H1 (cell line): ENCODE measurements around the gene SNX32. TPM values are rescaled to one million over a fixed set of nuclear protein-coding genes. Genes with fewer than 3 reads are reported as not detected.

Experiments
- CEBPB ChIP-seq: IDR thresholded peaks from 2 replicates; pipeline ENCODE4 v1.6.1; 2012; ENCODE audit warnings: low read depth, low read length
- EGR1 ChIP-seq: IDR thresholded peaks from 2 replicates; pipeline ENCODE4 v1.6.1; 2011; ENCODE audit warnings: low read depth, low read length, borderline replicate concordance
- SUZ12 ChIP-seq: fragments of 200-600 bp; sonication (generic); IDR thresholded peaks from 2 replicates; pipeline ENCODE4 v1.6.1; 2012; ENCODE audit warnings: mild to moderate bottlenecking, inconsistent platforms, low read length, moderate library complexity, mixed read lengths
- TCF12 ChIP-seq: IDR thresholded peaks from 2 replicates; pipeline ENCODE4 v1.6.1; 2011; ENCODE audit warnings: low read depth, mild to moderate bottlenecking, low read length
- polyA plus RNA-seq, 7 experiments: library from polyadenylated mRNA; depleted of rRNA in 3 of 7; stranded (reverse) in 5 of 7; unstranded in 2 of 7; fragments of >200 nt in 5 of 7; fragments of 200-250 nt in 2 of 7; gene quantifications; 1 replicate in 5 of 7; 2 replicates in 1 of 7; 4 replicates in 1 of 7; pipeline versions ENCODE4 v1.2.1 to v1.2.3, GENCODE V29; 2011 to 2013; ENCODE audit warnings: missing spikeins in 2 of 7, mixed read lengths in 2 of 7
- total RNA-seq: library from RNA; stranded (reverse); fragmentation: NEBNext Ultra II Directional; extraction: Animal tissue kit (Norgen Biotek cat#: 25700); gene quantifications from 2 replicates; pipeline ENCODE4 v1.2.1, GENCODE V29; 2021
- TF ChIP-seq, protein P1 (sequence below): fragments of 300-600 bp; sonication (generic); IDR thresholded peaks from 2 replicates; pipeline ENCODE4 v1.7.1; 2012; ENCODE audit warnings: low read length, moderate library complexity, mild to moderate bottlenecking, inconsistent platforms; ENCODE audit not compliant: insufficient replicate concordance

SNX32 gene
- total and polyA plus RNA-seq, 2 of the 8 experiments (the other 6 are each of a cell fraction or from before 2014, with no cell fraction given), result 0.76 to 2.2 TPM

GRCh38 chr11:65816696-65817095 is 17.1 kb upstream of the SNX32 start (continued):
- TF ChIP-seq TCF12 (no peak), SUZ12 (no peak), CEBPB (no peak), EGR1 (no peak)
- TF ChIP-seq, protein P1, sequence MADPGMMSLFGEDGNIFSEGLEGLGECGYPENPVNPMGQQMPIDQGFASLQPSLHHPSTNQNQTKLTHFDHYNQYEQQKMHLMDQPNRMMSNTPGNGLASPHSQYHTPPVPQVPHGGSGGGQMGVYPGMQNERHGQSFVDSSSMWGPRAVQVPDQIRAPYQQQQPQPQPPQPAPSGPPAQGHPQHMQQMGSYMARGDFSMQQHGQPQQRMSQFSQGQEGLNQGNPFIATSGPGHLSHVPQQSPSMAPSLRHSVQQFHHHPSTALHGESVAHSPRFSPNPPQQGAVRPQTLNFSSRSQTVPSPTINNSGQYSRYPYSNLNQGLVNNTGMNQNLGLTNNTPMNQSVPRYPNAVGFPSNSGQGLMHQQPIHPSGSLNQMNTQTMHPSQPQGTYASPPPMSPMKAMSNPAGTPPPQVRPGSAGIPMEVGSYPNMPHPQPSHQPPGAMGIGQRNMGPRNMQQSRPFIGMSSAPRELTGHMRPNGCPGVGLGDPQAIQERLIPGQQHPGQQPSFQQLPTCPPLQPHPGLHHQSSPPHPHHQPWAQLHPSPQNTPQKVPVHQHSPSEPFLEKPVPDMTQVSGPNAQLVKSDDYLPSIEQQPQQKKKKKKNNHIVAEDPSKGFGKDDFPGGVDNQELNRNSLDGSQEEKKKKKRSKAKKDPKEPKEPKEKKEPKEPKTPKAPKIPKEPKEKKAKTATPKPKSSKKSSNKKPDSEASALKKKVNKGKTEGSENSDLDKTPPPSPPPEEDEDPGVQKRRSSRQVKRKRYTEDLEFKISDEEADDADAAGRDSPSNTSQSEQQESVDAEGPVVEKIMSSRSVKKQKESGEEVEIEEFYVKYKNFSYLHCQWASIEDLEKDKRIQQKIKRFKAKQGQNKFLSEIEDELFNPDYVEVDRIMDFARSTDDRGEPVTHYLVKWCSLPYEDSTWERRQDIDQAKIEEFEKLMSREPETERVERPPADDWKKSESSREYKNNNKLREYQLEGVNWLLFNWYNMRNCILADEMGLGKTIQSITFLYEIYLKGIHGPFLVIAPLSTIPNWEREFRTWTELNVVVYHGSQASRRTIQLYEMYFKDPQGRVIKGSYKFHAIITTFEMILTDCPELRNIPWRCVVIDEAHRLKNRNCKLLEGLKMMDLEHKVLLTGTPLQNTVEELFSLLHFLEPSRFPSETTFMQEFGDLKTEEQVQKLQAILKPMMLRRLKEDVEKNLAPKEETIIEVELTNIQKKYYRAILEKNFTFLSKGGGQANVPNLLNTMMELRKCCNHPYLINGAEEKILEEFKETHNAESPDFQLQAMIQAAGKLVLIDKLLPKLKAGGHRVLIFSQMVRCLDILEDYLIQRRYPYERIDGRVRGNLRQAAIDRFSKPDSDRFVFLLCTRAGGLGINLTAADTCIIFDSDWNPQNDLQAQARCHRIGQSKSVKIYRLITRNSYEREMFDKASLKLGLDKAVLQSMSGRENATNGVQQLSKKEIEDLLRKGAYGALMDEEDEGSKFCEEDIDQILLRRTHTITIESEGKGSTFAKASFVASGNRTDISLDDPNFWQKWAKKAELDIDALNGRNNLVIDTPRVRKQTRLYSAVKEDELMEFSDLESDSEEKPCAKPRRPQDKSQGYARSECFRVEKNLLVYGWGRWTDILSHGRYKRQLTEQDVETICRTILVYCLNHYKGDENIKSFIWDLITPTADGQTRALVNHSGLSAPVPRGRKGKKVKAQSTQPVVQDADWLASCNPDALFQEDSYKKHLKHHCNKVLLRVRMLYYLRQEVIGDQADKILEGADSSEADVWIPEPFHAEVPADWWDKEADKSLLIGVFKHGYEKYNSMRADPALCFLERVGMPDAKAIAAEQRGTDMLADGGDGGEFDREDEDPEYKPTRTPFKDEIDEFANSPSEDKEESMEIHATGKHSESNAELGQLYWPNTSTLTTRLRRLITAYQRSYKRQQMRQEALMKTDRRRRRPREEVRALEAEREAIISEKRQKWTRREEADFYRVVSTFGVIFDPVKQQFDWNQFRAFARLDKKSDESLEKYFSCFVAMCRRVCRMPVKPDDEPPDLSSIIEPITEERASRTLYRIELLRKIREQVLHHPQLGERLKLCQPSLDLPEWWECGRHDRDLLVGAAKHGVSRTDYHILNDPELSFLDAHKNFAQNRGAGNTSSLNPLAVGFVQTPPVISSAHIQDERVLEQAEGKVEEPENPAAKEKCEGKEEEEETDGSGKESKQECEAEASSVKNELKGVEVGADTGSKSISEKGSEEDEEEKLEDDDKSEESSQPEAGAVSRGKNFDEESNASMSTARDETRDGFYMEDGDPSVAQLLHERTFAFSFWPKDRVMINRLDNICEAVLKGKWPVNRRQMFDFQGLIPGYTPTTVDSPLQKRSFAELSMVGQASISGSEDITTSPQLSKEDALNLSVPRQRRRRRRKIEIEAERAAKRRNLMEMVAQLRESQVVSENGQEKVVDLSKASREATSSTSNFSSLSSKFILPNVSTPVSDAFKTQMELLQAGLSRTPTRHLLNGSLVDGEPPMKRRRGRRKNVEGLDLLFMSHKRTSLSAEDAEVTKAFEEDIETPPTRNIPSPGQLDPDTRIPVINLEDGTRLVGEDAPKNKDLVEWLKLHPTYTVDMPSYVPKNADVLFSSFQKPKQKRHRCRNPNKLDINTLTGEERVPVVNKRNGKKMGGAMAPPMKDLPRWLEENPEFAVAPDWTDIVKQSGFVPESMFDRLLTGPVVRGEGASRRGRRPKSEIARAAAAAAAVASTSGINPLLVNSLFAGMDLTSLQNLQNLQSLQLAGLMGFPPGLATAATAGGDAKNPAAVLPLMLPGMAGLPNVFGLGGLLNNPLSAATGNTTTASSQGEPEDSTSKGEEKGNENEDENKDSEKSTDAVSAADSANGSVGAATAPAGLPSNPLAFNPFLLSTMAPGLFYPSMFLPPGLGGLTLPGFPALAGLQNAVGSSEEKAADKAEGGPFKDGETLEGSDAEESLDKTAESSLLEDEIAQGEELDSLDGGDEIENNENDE, result no peak
